ENCODE data around the gene TICAM1. TPM values are rescaled to one million over a fixed set of nuclear protein-coding genes. Genes with fewer than 3 reads are reported as not detected.

TICAM1 gene
- total RNA-seq, 1 experiment from 2014 or later = 0.48 TPM

DNA sequence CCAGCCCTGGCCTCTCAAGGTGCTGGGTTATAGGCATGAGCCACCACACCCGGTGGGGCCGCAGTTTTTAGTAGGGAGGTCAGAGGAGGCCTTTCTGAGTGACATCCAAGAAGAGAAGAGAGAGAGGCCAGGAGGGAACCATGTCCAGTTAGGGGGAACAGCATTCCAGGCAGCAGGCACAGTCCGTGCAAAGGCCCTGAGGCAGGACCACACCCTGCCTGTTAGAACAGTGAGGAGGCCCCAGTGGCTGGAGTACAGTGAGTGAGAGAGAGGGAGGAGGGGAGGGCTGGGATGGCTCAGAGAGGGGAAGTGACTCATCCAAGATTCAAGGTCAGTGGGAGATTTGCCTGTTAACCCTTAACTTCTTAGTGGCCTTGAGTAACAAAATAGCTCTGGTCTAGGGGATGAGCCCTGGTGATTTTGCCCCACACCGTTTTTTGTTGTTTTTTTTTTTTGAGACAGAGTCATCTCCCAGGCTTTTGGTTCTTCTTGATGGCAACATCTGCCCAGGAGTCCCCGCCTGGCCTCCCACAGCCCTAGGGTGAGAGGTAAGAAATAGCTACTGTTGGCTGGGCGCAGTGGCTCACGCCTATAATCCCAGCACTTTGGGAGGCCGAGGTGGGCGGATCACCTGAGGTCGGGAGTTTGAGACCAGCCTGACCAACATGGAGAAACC lies 38.7 kb upstream of the TICAM1 start:
- H3K23me2 ChIP-seq (ENCODE audit: insufficient read length, low read depth, low read length, poor library complexity, severe bottlenecking) = no peaks in the 10 kb centered on the region
- no peak overlapping the region for H3K9ac ChIP-seq (ENCODE audit: extremely low read depth, insufficient read length, low read length)
- no peak overlapping the region for H3K27ac ChIP-seq (ENCODE audit: insufficient read length, low read depth, low read length)
- H2BK20ac ChIP-seq (ENCODE audit: low read depth, low read length, poor library complexity, severe bottlenecking) = no peak overlapping the region
- H3K14ac ChIP-seq (ENCODE audit: insufficient read depth, low read length) = no peak overlapping the region
- TF ChIP-seq, protein P1, sequence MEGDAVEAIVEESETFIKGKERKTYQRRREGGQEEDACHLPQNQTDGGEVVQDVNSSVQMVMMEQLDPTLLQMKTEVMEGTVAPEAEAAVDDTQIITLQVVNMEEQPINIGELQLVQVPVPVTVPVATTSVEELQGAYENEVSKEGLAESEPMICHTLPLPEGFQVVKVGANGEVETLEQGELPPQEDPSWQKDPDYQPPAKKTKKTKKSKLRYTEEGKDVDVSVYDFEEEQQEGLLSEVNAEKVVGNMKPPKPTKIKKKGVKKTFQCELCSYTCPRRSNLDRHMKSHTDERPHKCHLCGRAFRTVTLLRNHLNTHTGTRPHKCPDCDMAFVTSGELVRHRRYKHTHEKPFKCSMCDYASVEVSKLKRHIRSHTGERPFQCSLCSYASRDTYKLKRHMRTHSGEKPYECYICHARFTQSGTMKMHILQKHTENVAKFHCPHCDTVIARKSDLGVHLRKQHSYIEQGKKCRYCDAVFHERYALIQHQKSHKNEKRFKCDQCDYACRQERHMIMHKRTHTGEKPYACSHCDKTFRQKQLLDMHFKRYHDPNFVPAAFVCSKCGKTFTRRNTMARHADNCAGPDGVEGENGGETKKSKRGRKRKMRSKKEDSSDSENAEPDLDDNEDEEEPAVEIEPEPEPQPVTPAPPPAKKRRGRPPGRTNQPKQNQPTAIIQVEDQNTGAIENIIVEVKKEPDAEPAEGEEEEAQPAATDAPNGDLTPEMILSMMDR (conservative IDR thresholded peaks at IDR 0.05) = no peak
- no peaks in the 10 kb centered on the region; a peak in 1 of 7 replicates for H3K36me3 Mint-ChIP-seq (ENCODE audit: insufficient read depth in 1 of 3, low read depth in 3 of 3)
- H2BK12ac ChIP-seq (ENCODE audit: insufficient read length, low read depth, low read length) = no peak overlapping the region
- no peak overlapping the region for H2BK15ac ChIP-seq (ENCODE audit: low read depth, low read length)
- H4K20me1 ChIP-seq (ENCODE audit: control insufficient read depth, insufficient read depth, insufficient read length) = no peaks in the 10 kb centered on the region
- H3K27me3 ChIP-seq (ENCODE audit: insufficient read depth, low read length) = no peaks in the 10 kb centered on the region
- H3K4me3 Mint-ChIP-seq = no peak overlapping the region
- 0 out of 2 replicates have a peak, but pooled peaks cover 5% of the 10 kb centered on the region for H3K4me1 ChIP-seq (ENCODE audit: insufficient read depth, low read length)
- no peak overlapping the region for H2AFZ ChIP-seq (ENCODE audit: low read length)
- H3K79me2 ChIP-seq (ENCODE audit: insufficient read depth, low read length) = no peaks in the 10 kb centered on the region; the same call in 1 of the 2 replicates
- peaks cover 0 to 6% of the 10 kb centered on the region in 2 experiments; a peak in 1 of 5 replicates for H3K9me3 Mint-ChIP-seq
- no peaks in the 10 kb centered on the region for H3K9me3 ChIP-seq (ENCODE audit: control insufficient read depth, low read depth, low read length)
- DNase-seq = peak; percentile 81
- peaks cover 8 to 12% of the 10 kb centered on the region in 2 experiments for H3K4me1 Mint-ChIP-seq
- no peaks in the 10 kb centered on the region; the same call in 1 of the 2 replicates for H3K27me3 Mint-ChIP-seq (ENCODE audit: low read depth)
- no peak overlapping the region for H3K23ac ChIP-seq (ENCODE audit: insufficient read length, low read depth, low read length)
- H4K91ac ChIP-seq (ENCODE audit: insufficient read length, low read depth, low read length) = no peak overlapping the region
- no peak overlapping the region for H3K4ac ChIP-seq (ENCODE audit: low read depth, low read length)
- peaks cover 5% of the 10 kb centered on the region for H3K79me1 ChIP-seq (ENCODE audit: insufficient read depth, low read depth, low read length, poor library complexity, severe bottlenecking)
- H3K4me2 ChIP-seq (ENCODE audit: insufficient read depth, insufficient read length, low read length) = no peak overlapping the region
- no peak overlapping the region for H4K8ac ChIP-seq (replicated peaks; ENCODE audit: insufficient read length, low read depth, low read length)
- H3T11ph ChIP-seq (ENCODE audit: low read length) = no peak overlapping the region
- H2BK120ac ChIP-seq (ENCODE audit: low read depth, low read length, poor library complexity, severe bottlenecking) = no peak overlapping the region
- no peak overlapping the region for H4K5ac ChIP-seq (ENCODE audit: insufficient read length, low read depth, low read length)
- H3K18ac ChIP-seq (ENCODE audit: insufficient read length, low read depth, low read length) = no peak overlapping the region
- no peak overlapping the region for H2BK5ac ChIP-seq (ENCODE audit: insufficient read length, low read length)
- H3K27ac Mint-ChIP-seq = no peak overlapping the region
- WGBS (ENCODE audit: extremely low coverage, insufficient read length, low lambda C conversion rate) = no CpG with 5 or more reads among the region's 10 CpGs
- no peak overlapping the region for H2AK5ac ChIP-seq (ENCODE audit: insufficient read length, low read length)
- no peak overlapping the region for H3K56ac ChIP-seq (ENCODE audit: insufficient read length, low read depth, low read length)
